Measurements from ENCODE around the gene PILRA. TPM values are rescaled to one million over a fixed set of nuclear protein-coding genes. Genes with fewer than 3 reads are reported as not detected.

Gene PILRA
- total and polyA plus RNA-seq, 2 donors (not counting 1 experiment from before 2014, with no cell fraction given) = 10.3 to 23.0 TPM

DNA sequence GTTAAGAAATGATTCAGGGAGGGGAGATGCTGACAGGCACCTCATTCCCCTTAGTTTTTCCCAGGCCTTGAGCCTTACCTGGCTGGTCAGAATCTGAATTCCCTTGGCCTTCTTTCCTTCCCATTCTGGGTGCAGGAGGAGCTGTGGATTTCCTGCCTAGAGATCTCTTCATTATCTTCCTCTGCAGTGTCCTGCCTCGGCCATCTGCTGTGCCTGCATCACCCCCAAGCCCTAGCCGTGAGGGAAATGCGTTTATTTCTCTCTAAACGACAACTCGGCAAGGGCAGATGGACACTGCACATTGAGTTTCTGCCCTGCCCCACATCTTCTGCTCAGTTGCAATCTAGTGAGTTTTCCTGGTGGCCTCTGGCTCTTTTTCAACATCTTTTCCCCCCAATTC is 28.5 kb downstream of the PILRA start:
- no peaks in the 10 kb centered on the region for H4K20me1 ChIP-seq (ENCODE audit: control insufficient read depth, insufficient read depth, low read length, poor library complexity, severe bottlenecking)
- ChIA-PET CTCF (interaction anchor here (0.8 to 2.2 kb wide), 4 partner anchors 25 to 269 kb away, joined by 3 to 6 read pairs (median 4); no protein-coding TSS in a partner anchor), POLR2A (no interaction called here)
- H3K4me3 ChIP-seq (ENCODE audit: control extremely low read depth in 1 of 5, extremely low read depth in 1 of 5, insufficient read depth in 1 of 5, low read depth in 2 of 5, low read length in 4 of 5) = no peak overlapping the region
- ATAC-seq (ENCODE audit: low read depth) = no peak
- Mint-ChIP-seq H3K9me3 (ENCODE audit: insufficient read depth) (no peaks in the 10 kb centered on the region), H3K4me3 (no peak overlapping the region), H3K27me3 (no peaks in the 10 kb centered on the region), H3K27ac (no peak overlapping the region), H3K4me1 (peaks cover 20% of the 10 kb centered on the region)
- H3K27ac ChIP-seq (ENCODE audit: low read length in 2 of 2) = no peak overlapping the region
- TF ChIP-seq EZH2 (IDR thresholded peaks at IDR 0.05; ENCODE audit: borderline replicate concordance, insufficient read depth, low read depth, low read length, poor library complexity, severe bottlenecking) = no peak
- TF ChIP-seq, protein P1, sequence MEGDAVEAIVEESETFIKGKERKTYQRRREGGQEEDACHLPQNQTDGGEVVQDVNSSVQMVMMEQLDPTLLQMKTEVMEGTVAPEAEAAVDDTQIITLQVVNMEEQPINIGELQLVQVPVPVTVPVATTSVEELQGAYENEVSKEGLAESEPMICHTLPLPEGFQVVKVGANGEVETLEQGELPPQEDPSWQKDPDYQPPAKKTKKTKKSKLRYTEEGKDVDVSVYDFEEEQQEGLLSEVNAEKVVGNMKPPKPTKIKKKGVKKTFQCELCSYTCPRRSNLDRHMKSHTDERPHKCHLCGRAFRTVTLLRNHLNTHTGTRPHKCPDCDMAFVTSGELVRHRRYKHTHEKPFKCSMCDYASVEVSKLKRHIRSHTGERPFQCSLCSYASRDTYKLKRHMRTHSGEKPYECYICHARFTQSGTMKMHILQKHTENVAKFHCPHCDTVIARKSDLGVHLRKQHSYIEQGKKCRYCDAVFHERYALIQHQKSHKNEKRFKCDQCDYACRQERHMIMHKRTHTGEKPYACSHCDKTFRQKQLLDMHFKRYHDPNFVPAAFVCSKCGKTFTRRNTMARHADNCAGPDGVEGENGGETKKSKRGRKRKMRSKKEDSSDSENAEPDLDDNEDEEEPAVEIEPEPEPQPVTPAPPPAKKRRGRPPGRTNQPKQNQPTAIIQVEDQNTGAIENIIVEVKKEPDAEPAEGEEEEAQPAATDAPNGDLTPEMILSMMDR (IDR thresholded peaks at IDR 0.05) = no peak
- WGBS (ENCODE audit: insufficient coverage) = 94% methylated on average over 5 of the region's 5 CpGs
- no peak overlapping the region for H3K4me2 ChIP-seq (replicated peaks; ENCODE audit: low read depth, low read length, poor library complexity, severe bottlenecking)
- DNase-seq = no peak
- intact Hi-C loops (cut with micrococcal nuclease) = no loop called here
- no peak overlapping the region for H3K9ac ChIP-seq (ENCODE audit: low read length)
- peaks cover 9 to 17% of the 10 kb centered on the region in 2 donors for H3K4me1 ChIP-seq (ENCODE audit: control insufficient read depth in 2 of 2, insufficient read depth in 2 of 2, low read length in 2 of 2)
- peaks cover 0 to 15% of the 10 kb centered on the region in 2 experiments for H3K36me3 ChIP-seq (replicated peaks in 1 of 2; ENCODE audit: control extremely low read depth in 1 of 2, control insufficient read depth in 1 of 2, extremely low read depth in 1 of 2, insufficient read depth in 2 of 2, low read length in 1 of 2)
- no peaks in the 10 kb centered on the region for H3K9me3 ChIP-seq (ENCODE audit: control extremely low read depth in 1 of 3, control insufficient read depth in 2 of 3, insufficient read depth in 1 of 3, low read length in 2 of 3)
- no peaks in the 10 kb centered on the region for H3K27me3 ChIP-seq (replicated peaks in 1 of 4; ENCODE audit: control extremely low read depth in 1 of 4, control insufficient read depth in 3 of 4, insufficient read depth in 4 of 4, low read length in 3 of 4)
- no peaks in the 10 kb centered on the region for H3K79me2 ChIP-seq (ENCODE audit: control insufficient read depth, insufficient read depth, low read length)
- no peak overlapping the region for H2AFZ ChIP-seq (ENCODE audit: insufficient read depth, low read depth, low read length, poor library complexity, severe bottlenecking)

DNA sequence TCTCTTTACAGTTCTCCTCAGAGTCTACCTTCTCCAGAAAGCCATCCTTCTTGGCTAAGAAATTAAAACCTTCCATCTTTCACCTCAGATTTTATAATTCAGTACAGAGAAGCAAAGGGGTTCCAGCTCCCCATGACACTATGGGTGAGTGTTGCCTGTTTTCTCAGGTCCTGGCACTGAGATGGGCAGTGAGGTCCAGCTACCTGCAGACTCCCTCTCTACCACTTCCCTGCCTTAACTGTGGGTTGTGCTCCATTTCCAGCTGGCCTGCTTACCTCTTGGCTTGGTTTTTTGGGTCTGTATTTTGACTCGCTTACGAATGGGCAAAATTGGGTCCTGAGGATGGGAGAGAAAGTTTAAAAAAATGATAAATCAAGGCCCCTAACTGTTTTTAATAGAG is 29.0 kb downstream of the PILRA start:
- ChIA-PET CTCF (interaction anchor here (1.2 to 2.2 kb wide), 2 partner anchors 43 to 269 kb away, joined by 4 to 6 read pairs; no protein-coding TSS in a partner anchor), POLR2A (interaction anchor here (0.6 kb wide), 1 partner anchor 43 kb away, joined by 3 read pairs; no protein-coding TSS in a partner anchor)
- Histone ChIP-seq H3K79me2 (ENCODE audit: control insufficient read depth, insufficient read depth, low read length) (no peaks in the 10 kb centered on the region), H4K20me1 (ENCODE audit: control insufficient read depth, insufficient read depth, low read length, poor library complexity, severe bottlenecking) (no peaks in the 10 kb centered on the region), H2AFZ (ENCODE audit: insufficient read depth, low read depth, low read length, poor library complexity, severe bottlenecking) (no peak overlapping the region), H3K36me3 (replicated peaks in 1 of 2; ENCODE audit: control extremely low read depth in 1 of 2, control insufficient read depth in 1 of 2, extremely low read depth in 1 of 2, insufficient read depth in 2 of 2, low read length in 1 of 2) (peaks cover 0 to 15% of the 10 kb centered on the region in 2 experiments), H3K27ac (ENCODE audit: low read length in 2 of 2) (no peak overlapping the region), H3K4me2 (replicated peaks; ENCODE audit: low read depth, low read length, poor library complexity, severe bottlenecking) (no peak overlapping the region), H3K4me1 (ENCODE audit: control insufficient read depth in 2 of 2, insufficient read depth in 2 of 2, low read length in 2 of 2) (peaks cover 6 to 15% of the 10 kb centered on the region in 2 donors), H3K4me3 (ENCODE audit: control extremely low read depth in 1 of 5, extremely low read depth in 1 of 5, insufficient read depth in 1 of 5, low read depth in 2 of 5, low read length in 4 of 5) (no peak overlapping the region), H3K9ac (ENCODE audit: low read length) (no peak overlapping the region), H3K27me3 (replicated peaks in 1 of 4; ENCODE audit: control extremely low read depth in 1 of 4, control insufficient read depth in 3 of 4, insufficient read depth in 4 of 4, low read length in 3 of 4) (no peaks in the 10 kb centered on the region), H3K9me3 (ENCODE audit: control extremely low read depth in 1 of 3, control insufficient read depth in 2 of 3, insufficient read depth in 1 of 3, low read length in 2 of 3) (no peaks in the 10 kb centered on the region)
- intact Hi-C loops (cut with micrococcal nuclease) = no loop called here
- no peaks in the 10 kb centered on the region for H3K9me3 Mint-ChIP-seq (ENCODE audit: insufficient read depth)
- TF ChIP-seq, protein P1 (IDR thresholded peaks at IDR 0.05) = no peak
- no peak for TF ChIP-seq EZH2 (IDR thresholded peaks at IDR 0.05; ENCODE audit: borderline replicate concordance, insufficient read depth, low read depth, low read length, poor library complexity, severe bottlenecking)
- no peak overlapping the region for H3K4me3 Mint-ChIP-seq
- DNase-seq = no peak
- peaks cover 18% of the 10 kb centered on the region for H3K4me1 Mint-ChIP-seq
- H3K27ac Mint-ChIP-seq = no peak overlapping the region
- H3K27me3 Mint-ChIP-seq = no peaks in the 10 kb centered on the region
- WGBS (ENCODE audit: insufficient coverage) = 94% methylated on average over 2 of the region's 2 CpGs
- no peak for ATAC-seq (ENCODE audit: low read depth)

Data from B cell (primary cell).